Fibroblast of the aortic adventitia (primary cell): ENCODE data around the gene NCAPD3. TPM values are rescaled to one million over a fixed set of nuclear protein-coding genes. Genes with fewer than 3 reads are reported as not detected.

Source experiments
- DNase-seq: peaks from one replicate; pipeline ENCODE4 v3.0.0-alpha.2; 2010; ENCODE audit warnings: low read depth
- H3K4me3 ChIP-seq: 2 replicates; pipeline ENCODE4 v1.5.1; 2011; ENCODE audit warnings: low read depth, mild to moderate bottlenecking, control low read depth, low read length, moderate library complexity
- total RNA-seq: library from RNA; depleted of rRNA; stranded (reverse); fragments of >200 nt; gene quantifications from 2 replicates; pipeline ENCODE4 v1.2.3, GENCODE V29; 2012; ENCODE audit warnings: low replicate concordance
- TF ChIP-seq, protein P1 (sequence below): IDR thresholded peaks from 2 replicates; pipeline ENCODE4 v1.5.1; 2011; ENCODE audit warnings: mild to moderate bottlenecking, low read length, control low read depth, inconsistent platforms; ENCODE audit not compliant: insufficient read depth

The NCAPD3 gene
- total RNA-seq, 1 donor = 29.7 TPM

DNA sequence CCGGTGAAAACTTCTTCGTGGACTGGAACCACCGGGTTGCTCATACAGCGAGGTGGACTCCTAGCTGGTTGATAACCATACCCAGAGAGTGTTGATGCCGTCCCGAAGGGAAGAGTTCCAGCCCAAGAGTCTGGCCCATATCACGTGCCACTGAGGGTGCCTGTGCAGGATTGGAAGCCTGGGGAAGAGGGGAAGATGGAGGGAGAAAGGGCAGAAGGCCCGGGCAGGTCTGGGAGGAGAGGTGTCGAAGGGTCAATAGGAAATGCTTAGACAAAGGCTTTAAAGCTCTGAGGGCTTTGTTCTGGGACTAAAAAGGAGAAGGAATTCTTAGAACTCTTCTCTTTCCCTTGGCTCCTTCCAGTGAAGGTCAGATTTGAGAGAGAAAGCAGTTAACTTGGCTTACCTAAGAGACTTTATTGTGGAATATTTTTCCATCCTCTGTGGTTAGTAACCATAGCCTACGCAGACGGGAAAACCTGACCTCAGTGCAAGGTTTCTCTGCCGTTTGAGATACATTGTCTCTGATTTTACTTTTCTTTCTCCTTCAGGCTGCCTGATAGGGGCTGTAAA, 84.4 kb downstream of the NCAPD3 start:
- no peak overlapping the region for H3K4me3 ChIP-seq
- TF ChIP-seq, protein P1, sequence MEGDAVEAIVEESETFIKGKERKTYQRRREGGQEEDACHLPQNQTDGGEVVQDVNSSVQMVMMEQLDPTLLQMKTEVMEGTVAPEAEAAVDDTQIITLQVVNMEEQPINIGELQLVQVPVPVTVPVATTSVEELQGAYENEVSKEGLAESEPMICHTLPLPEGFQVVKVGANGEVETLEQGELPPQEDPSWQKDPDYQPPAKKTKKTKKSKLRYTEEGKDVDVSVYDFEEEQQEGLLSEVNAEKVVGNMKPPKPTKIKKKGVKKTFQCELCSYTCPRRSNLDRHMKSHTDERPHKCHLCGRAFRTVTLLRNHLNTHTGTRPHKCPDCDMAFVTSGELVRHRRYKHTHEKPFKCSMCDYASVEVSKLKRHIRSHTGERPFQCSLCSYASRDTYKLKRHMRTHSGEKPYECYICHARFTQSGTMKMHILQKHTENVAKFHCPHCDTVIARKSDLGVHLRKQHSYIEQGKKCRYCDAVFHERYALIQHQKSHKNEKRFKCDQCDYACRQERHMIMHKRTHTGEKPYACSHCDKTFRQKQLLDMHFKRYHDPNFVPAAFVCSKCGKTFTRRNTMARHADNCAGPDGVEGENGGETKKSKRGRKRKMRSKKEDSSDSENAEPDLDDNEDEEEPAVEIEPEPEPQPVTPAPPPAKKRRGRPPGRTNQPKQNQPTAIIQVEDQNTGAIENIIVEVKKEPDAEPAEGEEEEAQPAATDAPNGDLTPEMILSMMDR = no peak
- no peak for DNase-seq

- no peak overlapping the region for H3K4me3 ChIP-seq
- TF ChIP-seq, protein P1 = no peak
- DNase-seq = no peak
Measured at GRCh38 chr11:134138376-134138775, 85.4 kb downstream of the NCAPD3 start.

DNA sequence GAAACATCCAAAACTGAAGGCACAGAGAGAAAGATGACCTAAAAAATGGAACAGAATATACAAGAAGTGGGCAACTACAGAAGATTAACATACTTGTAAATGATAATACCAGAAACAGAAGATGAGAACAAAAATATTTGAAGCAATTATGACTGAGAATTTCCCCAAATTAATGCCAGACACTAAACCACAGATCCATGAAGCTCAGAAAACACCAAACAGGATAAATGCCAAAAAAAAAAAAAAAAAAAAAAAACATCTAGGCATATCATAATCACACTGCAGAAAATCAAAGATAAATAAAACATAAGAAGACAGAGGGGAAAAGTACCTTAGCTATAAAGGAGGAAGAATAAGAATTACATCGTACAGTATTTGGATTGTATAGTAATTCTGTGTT, 89.6 kb downstream of the NCAPD3 start:
- H3K4me3 ChIP-seq = no peak overlapping the region
- DNase-seq = no peak
- TF ChIP-seq, protein P1 = no peak

GRCh38 chr11:134132808-134133207, 91.0 kb downstream of the NCAPD3 start:
- no peak for DNase-seq
- H3K4me3 ChIP-seq = no peak overlapping the region
- TF ChIP-seq, protein P1 = no peak

- no peak overlapping the region for H3K4me3 ChIP-seq
- TF ChIP-seq, protein P1 = no peak
- no peak for DNase-seq
Measured at GRCh38 chr11:134131628-134132244, 92.0 kb downstream of the NCAPD3 start.

DNA sequence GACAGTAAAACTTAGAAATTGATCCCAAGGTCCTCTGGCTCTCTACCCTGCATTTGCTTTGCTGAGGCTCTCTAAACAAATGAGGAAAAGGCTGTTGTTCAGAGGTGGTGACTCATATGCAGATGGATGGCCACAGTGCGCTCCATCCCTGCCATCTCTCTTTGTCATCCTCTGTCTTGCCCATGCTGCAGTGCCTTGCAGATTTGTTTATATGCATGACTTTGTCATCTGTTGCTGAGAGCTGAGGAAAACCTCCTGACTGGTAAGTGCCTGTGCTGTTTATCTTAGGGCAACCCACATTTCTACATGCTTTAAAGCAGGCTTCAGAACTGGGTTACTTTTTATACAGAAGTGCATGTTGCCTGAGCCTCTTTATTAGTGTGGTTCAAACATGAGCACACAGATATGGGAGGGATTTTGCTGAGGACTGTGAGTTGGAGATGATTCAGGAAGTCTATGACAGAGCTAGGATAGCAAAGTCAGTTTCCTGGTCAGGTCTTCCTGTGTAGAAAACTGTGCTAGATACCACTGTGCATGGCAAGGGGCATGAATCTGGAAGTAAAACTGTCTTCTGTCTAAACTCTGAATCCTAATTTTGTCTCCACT, 97.4 kb downstream of the NCAPD3 start:
- TF ChIP-seq, protein P1 = no peak
- peak; percentile 68 for DNase-seq
- no peak overlapping the region for H3K4me3 ChIP-seq
